ENCODE data around the gene REC8.

REC8 gene

DNA sequence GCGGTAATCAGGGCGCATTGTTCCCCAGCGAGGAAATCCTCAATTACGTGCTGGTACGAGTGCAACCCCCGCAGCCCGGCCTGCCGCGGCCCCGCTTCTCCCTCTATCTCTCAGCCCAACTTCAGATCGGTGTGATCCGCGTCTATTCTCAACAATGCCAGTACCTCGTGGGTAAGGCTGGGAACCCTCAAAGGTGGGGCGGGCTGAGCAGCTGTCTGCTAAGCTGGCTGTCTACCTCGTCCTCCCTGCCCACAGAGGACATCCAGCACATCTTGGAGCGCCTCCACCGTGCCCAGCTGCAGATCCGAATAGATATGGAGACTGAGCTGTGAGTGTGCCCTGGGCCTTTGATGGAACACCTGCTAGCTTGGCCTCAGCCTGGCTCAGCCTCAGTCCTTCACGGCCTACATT is 996 bp downstream of the REC8 start:
- H3K4me3 ChIP-seq (ENCODE audit: low read depth, low read length): peak overlapping the region; percentile 65
- TF ChIP-seq, protein P1, sequence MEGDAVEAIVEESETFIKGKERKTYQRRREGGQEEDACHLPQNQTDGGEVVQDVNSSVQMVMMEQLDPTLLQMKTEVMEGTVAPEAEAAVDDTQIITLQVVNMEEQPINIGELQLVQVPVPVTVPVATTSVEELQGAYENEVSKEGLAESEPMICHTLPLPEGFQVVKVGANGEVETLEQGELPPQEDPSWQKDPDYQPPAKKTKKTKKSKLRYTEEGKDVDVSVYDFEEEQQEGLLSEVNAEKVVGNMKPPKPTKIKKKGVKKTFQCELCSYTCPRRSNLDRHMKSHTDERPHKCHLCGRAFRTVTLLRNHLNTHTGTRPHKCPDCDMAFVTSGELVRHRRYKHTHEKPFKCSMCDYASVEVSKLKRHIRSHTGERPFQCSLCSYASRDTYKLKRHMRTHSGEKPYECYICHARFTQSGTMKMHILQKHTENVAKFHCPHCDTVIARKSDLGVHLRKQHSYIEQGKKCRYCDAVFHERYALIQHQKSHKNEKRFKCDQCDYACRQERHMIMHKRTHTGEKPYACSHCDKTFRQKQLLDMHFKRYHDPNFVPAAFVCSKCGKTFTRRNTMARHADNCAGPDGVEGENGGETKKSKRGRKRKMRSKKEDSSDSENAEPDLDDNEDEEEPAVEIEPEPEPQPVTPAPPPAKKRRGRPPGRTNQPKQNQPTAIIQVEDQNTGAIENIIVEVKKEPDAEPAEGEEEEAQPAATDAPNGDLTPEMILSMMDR (IDR thresholded peaks at IDR 0.05; ENCODE audit: low read depth, low read length, missing control alignments): no peak

GRCh38 chr14:24176599-24176998 is 4.7 kb downstream of the REC8 start:
- no peak for DNase-seq (ENCODE audit: low read depth)
- H3K4me3 ChIP-seq (ENCODE audit: low read depth, low read length): no peak overlapping the region
- TF ChIP-seq, protein P1 (IDR thresholded peaks at IDR 0.05; ENCODE audit: low read depth, low read length, missing control alignments): no peak

More for the DNA sequence above, 996 bp downstream of the REC8 start:
- no peak for DNase-seq (ENCODE audit: low read depth)

GRCh38 chr14:24177041-24177825 is 5.4 kb downstream of the REC8 start:
- TF ChIP-seq, protein P1 (IDR thresholded peaks at IDR 0.05; ENCODE audit: low read depth, low read length, missing control alignments): no peak
- DNase-seq (ENCODE audit: low read depth): no peak
- H3K4me3 ChIP-seq (ENCODE audit: low read depth, low read length): no peak overlapping the region

DNA sequence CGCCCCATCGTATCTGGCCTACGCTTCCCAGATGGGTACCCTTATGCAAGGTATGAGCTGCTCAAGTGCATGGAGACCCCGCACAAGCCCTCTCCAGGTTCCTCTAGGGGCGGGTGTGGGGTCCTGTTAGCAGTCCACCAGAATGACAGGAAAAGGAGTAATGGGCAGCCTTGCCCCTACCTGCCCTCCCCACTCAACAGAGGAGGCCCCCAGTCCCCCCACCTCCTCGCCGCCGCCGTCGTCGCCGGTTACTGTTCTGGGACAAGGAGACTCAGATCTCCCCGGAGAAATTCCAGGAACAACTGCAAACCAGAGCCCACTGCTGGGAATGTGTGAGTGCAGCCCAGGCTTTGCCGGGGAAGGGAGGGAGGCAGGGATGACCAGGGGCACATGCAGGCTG is 6.0 kb downstream of the REC8 start:
- no peak overlapping the region for H3K4me3 ChIP-seq (ENCODE audit: low read depth, low read length)
- TF ChIP-seq, protein P1 (IDR thresholded peaks at IDR 0.05; ENCODE audit: low read depth, low read length, missing control alignments): no peak
- DNase-seq (ENCODE audit: low read depth): no peak

GRCh38 chr14:24178399-24179178 is 6.7 kb downstream of the REC8 start:
- TF ChIP-seq, protein P1 (IDR thresholded peaks at IDR 0.05; ENCODE audit: low read depth, low read length, missing control alignments): no peak
- no peak overlapping the region for H3K4me3 ChIP-seq (ENCODE audit: low read depth, low read length)
- DNase-seq (ENCODE audit: low read depth): no peak

DNA sequence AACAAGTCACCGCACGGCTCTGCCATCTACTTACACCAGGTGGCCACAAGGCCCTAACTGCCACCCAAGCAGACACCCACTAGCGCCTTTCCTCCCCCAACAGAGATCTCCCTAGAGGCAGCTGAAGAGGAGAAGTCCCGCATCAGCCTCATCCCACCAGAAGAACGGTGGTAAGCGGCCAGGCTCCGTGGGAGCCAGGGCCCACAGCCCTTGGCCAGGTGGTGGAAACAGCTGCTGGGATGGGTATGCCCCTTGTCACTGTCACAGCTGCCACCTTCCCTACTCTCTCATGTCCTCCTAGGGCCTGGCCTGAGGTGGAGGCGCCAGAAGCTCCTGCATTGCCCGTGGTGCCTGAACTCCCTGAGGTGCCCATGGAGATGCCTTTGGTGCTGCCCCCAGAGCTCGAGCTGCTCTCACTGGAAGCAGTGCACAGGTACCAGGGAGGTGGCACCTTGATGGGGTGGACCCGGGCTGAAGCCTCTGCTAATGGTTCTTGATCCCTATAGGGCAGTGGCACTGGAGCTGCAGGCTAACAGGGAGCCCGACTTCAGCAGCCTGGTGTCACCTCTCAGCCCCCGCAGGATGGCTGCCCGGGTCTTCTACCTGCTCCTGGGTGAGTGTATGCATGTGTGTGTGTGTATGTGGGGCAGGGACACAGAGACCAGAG is 7.5 kb downstream of the REC8 start:
- DNase-seq (ENCODE audit: low read depth): no peak
- TF ChIP-seq, protein P1 (IDR thresholded peaks at IDR 0.05; ENCODE audit: low read depth, low read length, missing control alignments): no peak
- no peak overlapping the region for H3K4me3 ChIP-seq (ENCODE audit: low read depth, low read length)

Measured in GM12864 (cell line).